ENCODE data around the gene MEIS1.

MEIS1 gene

DNA sequence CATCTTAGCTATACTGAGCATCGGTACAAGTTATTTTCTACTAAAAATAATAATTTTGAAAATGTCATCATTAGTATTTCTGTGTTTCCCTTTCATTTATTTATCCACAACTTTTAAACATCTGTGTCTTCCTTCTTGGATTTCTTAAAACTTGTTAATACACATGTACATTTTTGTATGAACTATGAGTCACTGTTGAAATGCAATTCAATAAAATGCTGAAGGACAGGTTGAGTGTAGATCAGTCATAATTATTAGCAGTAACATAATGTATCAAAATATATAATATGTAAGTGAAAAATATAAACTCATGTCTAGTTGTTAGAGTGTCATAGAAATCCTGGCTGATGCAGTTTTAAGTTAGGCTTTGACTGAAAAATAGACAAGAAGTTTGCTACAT lies 115.9 kb downstream of the MEIS1 start:
- Histone ChIP-seq H3K27me3 (replicated peaks; ENCODE audit: insufficient read depth, low read length) (no peaks in the 10 kb centered on the region), H3K9me3 (replicated peaks; ENCODE audit: insufficient read depth, low read length) (no peaks in the 10 kb centered on the region), H3K27ac (ENCODE audit: low read length) (no peak overlapping the region), H3K36me3 (replicated peaks; ENCODE audit: insufficient read depth, low read length) (no peaks in the 10 kb centered on the region; the same call in 1 of the 2 replicates), H3K4me3 (ENCODE audit: low read length) (no peak overlapping the region), H3F3A (ENCODE audit: insufficient read depth, low read length) (no peaks in the 10 kb centered on the region), H4K20me1 (ENCODE audit: insufficient read depth, low read length) (no peaks in the 10 kb centered on the region), H3K4me2 (ENCODE audit: low read depth, low read length) (no peak overlapping the region), H3K4me1 (ENCODE audit: low read length) (no peaks in the 10 kb centered on the region), H3K79me2 (ENCODE audit: low read length) (0 out of 2 replicates have a peak, but pooled peaks cover 2% of the 10 kb centered on the region), H2AFZ (ENCODE audit: low read length) (no peak overlapping the region), H3K9ac (ENCODE audit: low read length) (no peak overlapping the region), H3K9me2 (replicated peaks; ENCODE audit: insufficient read depth, low read length) (no peaks in the 10 kb centered on the region)
- no peak for DNase-seq
- TF ChIP-seq, protein P1, sequence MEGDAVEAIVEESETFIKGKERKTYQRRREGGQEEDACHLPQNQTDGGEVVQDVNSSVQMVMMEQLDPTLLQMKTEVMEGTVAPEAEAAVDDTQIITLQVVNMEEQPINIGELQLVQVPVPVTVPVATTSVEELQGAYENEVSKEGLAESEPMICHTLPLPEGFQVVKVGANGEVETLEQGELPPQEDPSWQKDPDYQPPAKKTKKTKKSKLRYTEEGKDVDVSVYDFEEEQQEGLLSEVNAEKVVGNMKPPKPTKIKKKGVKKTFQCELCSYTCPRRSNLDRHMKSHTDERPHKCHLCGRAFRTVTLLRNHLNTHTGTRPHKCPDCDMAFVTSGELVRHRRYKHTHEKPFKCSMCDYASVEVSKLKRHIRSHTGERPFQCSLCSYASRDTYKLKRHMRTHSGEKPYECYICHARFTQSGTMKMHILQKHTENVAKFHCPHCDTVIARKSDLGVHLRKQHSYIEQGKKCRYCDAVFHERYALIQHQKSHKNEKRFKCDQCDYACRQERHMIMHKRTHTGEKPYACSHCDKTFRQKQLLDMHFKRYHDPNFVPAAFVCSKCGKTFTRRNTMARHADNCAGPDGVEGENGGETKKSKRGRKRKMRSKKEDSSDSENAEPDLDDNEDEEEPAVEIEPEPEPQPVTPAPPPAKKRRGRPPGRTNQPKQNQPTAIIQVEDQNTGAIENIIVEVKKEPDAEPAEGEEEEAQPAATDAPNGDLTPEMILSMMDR (IDR thresholded peaks at IDR 0.05; ENCODE audit: low read length), result no peak
- TF ChIP-seq EZH2 (optimal IDR thresholded peaks at IDR 0.05; ENCODE audit: low read depth, low read length) (no peak), EZH2phosphoT487 (IDR thresholded peaks at IDR 0.05; ENCODE audit: low read length) (no peak)

DNA sequence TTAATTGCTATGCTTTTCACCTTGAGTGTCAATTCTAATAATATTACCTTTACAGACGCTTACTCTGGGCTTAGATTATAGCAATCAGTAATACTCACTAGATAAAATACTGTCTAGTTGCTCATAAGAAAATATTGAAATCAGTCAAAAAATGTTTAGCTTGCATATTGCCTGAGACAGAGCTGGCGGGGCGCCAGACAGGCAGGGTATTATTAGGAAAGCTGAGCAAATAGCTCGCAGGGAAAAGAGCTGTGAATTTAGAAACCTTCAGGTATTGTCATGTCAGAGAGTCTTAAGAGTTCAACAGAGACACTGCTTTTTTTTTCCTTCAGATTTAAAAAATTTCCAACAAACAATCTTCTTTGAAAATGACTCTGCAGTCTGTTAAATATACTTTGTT lies 118.4 kb downstream of the MEIS1 start:
- DNase-seq, result no peak
- H3K4me3 ChIP-seq (ENCODE audit: low read length), result no peak overlapping the region
- H3K79me2 ChIP-seq (ENCODE audit: low read length), result no peaks in the 10 kb centered on the region
- H3F3A ChIP-seq (ENCODE audit: insufficient read depth, low read length), result no peaks in the 10 kb centered on the region
- no peak overlapping the region for H3K27ac ChIP-seq (ENCODE audit: low read length)
- H3K9me2 ChIP-seq (replicated peaks; ENCODE audit: insufficient read depth, low read length), result no peaks in the 10 kb centered on the region
- H3K9me3 ChIP-seq (replicated peaks; ENCODE audit: insufficient read depth, low read length), result no peaks in the 10 kb centered on the region
- no peak overlapping the region for H2AFZ ChIP-seq (ENCODE audit: low read length)
- no peaks in the 10 kb centered on the region for H3K27me3 ChIP-seq (replicated peaks; ENCODE audit: insufficient read depth, low read length)
- no peaks in the 10 kb centered on the region; the same call in 1 of the 2 replicates for H3K36me3 ChIP-seq (replicated peaks; ENCODE audit: insufficient read depth, low read length)
- no peak overlapping the region for H3K4me2 ChIP-seq (ENCODE audit: low read depth, low read length)
- no peaks in the 10 kb centered on the region for H4K20me1 ChIP-seq (ENCODE audit: insufficient read depth, low read length)
- no peak overlapping the region for H3K9ac ChIP-seq (ENCODE audit: low read length)
- TF ChIP-seq EZH2phosphoT487 (IDR thresholded peaks at IDR 0.05; ENCODE audit: low read length) (no peak), EZH2 (optimal IDR thresholded peaks at IDR 0.05; ENCODE audit: low read depth, low read length) (no peak)
- TF ChIP-seq, protein P1 (IDR thresholded peaks at IDR 0.05; ENCODE audit: low read length), result no peak
- H3K4me1 ChIP-seq (ENCODE audit: low read length), result no peaks in the 10 kb centered on the region

DNA sequence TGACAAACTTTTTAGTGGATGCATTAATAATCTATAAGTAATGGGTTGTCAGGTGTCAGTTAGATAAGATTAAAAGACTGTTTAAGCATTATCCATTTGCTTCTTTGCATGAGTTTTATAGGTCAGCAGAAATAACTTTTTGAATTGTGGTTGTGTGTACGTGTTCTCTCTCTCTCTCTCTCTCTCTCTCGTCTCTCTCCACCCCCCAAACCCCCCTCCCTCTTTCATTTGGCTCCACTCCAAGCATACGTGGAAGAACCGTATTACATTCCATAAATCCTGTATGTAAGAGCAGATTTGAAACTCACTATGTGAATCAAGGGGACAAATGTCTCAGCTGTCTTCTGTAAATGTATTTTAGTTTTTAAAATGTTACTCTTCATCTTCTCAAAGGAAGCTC lies 120.2 kb downstream of the MEIS1 start:
- H2AFZ ChIP-seq (ENCODE audit: low read length), result no peak overlapping the region
- TF ChIP-seq, protein P1 (IDR thresholded peaks at IDR 0.05; ENCODE audit: low read length), result no peak
- TF ChIP-seq EZH2 (optimal IDR thresholded peaks at IDR 0.05; ENCODE audit: low read depth, low read length), result no peak
- TF ChIP-seq EZH2phosphoT487 (IDR thresholded peaks at IDR 0.05; ENCODE audit: low read length), result no peak
- no peaks in the 10 kb centered on the region; the same call in 1 of the 2 replicates for H3K36me3 ChIP-seq (replicated peaks; ENCODE audit: insufficient read depth, low read length)
- no peaks in the 10 kb centered on the region for H3F3A ChIP-seq (ENCODE audit: insufficient read depth, low read length)
- no peak overlapping the region for H3K4me2 ChIP-seq (ENCODE audit: low read depth, low read length)
- H3K79me2 ChIP-seq (ENCODE audit: low read length), result no peaks in the 10 kb centered on the region
- no peaks in the 10 kb centered on the region for H3K9me2 ChIP-seq (replicated peaks; ENCODE audit: insufficient read depth, low read length)
- H3K27me3 ChIP-seq (replicated peaks; ENCODE audit: insufficient read depth, low read length), result no peaks in the 10 kb centered on the region
- no peaks in the 10 kb centered on the region for H3K9me3 ChIP-seq (replicated peaks; ENCODE audit: insufficient read depth, low read length)
- no peaks in the 10 kb centered on the region for H4K20me1 ChIP-seq (ENCODE audit: insufficient read depth, low read length)
- no peak overlapping the region for H3K9ac ChIP-seq (ENCODE audit: low read length)
- no peaks in the 10 kb centered on the region for H3K4me1 ChIP-seq (ENCODE audit: low read length)
- no peak for DNase-seq
- H3K4me3 ChIP-seq (ENCODE audit: low read length), result no peak overlapping the region
- H3K27ac ChIP-seq (ENCODE audit: low read length), result no peak overlapping the region
